Measurements from ENCODE around the gene SEZ6L.

Gene SEZ6L

DNA sequence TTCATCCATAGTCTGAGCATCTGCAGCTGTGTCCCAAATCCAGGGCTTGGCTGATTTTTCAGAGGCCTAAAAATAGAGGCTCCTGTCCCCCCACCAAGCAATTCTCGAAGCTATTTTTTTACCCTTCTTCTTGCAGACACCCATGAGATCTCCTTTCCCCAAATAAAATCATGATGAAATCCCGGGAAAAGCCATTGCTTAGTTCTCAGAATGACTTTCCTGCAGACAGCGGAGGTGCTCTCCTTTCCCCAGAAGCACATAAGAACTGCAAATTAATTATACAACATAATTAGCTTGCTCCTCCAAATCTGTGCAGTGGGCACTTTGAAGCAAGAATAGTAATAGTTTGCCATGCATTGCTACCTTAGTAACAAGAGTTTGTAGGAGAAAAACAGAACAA lies 176.2 kb downstream of the SEZ6L start:
- DNase-seq: no peak

DNA sequence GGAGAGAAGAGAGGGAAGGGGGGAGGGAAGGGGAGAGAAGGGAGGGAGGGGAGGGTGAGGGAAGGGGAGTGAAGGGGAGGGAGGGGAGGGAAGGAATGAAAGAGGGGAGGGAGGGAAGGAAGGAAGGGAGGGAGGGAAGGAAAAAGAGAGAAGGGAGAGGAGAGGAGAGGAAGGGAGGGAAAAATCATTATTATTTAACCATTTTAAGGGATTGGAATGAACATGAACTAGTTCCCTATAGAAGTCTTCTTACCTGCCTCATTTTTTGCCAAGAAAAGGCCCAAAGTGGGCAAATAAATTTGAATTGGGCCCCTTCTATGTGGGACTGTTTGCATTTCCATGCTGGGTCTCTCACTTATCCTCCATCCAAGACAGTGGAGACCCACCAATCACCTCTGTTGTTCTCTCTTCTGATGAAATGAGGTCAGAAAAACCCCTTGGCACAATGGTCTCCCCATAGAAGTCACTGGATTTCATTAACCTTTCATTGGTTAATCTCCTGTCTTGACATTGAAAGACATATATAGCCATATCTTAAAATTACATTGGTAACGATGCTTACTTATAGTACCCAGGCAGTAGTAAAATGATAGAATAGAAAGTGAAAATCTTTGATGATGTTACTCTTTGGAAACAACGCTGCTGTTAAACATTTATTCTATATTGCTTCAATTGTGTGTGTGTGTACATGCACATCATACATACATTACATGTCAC lies 179.7 kb downstream of the SEZ6L start:
- no peak for DNase-seq

DNA sequence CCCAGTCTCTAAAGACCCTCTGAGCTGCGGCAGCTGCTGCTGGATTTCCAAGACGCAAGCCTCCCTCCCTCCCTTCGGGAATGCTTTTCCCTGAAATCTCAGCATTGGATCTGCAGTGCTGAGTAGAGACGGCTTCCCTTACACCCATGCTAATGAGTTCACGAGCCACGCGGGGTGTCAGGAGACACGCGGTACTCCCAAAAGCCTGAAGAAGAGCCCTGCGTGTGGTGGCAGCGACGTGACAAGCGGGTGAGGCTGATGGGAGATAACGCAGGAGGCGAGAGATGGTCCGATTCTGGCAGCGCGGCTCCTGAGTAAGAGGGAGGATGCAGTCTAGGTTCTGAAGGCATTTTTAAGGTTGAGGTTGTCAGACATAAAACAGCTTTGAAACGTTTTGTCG lies 185.4 kb downstream of the SEZ6L start:
- DNase-seq: no peak

DNA sequence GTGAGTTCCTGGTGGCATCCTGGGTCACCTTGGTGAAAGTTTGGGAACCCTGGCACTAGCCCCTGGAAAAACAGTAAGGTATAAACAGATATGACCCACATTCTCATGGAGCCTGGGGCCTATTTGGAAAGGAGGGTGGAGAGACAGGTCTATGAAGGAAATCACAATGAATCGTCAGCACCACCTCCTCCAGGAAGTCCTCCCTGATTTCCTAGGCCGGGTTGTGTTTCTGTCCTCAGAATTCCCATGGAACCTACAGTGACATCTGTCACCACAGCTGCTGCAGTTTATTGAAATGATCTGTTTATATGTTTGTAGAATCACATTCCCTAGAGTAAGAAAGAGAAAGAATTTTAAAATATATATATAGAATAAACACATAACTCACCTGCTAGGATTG lies 188.0 kb downstream of the SEZ6L start:
- no peak for DNase-seq

DNA sequence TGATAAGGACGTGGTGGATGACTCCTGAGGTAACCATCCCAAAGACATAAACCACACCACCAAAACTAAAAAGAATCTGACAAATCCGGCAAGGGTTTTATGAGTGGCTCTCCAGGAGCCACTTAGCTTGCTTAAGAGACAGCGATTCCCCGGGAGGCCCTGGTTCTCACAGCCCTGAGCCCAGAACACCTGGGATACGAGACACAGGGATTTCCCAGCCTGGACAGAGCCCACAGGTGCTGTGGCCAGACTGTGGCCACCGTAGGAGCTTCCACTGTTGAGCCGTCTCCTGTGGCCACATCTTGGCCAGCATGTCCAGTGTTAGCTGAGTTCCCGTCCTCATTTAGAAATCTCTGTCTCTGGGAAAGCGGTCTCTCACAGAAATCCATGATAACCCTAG lies 188.6 kb downstream of the SEZ6L start:
- DNase-seq: no peak

DNA sequence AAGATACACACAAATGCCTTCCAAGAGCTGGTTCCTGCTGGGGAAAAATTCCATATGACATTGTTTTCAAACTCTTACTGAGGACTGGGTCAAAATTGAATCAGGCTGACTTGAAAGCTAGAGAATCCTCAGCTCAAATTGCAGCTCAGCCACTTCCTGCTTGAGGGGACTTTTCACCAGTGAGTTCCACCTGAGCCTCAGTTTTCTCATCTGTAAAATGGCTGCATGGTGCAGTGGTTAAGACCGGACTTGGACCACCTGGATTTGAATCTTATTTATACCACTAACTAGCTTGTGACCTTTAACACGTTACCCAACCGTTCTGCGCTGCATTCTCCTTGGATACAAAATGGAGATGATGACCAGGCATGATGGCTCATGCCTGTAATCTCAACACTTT lies 189.9 kb downstream of the SEZ6L start:
- DNase-seq: no peak

DNA sequence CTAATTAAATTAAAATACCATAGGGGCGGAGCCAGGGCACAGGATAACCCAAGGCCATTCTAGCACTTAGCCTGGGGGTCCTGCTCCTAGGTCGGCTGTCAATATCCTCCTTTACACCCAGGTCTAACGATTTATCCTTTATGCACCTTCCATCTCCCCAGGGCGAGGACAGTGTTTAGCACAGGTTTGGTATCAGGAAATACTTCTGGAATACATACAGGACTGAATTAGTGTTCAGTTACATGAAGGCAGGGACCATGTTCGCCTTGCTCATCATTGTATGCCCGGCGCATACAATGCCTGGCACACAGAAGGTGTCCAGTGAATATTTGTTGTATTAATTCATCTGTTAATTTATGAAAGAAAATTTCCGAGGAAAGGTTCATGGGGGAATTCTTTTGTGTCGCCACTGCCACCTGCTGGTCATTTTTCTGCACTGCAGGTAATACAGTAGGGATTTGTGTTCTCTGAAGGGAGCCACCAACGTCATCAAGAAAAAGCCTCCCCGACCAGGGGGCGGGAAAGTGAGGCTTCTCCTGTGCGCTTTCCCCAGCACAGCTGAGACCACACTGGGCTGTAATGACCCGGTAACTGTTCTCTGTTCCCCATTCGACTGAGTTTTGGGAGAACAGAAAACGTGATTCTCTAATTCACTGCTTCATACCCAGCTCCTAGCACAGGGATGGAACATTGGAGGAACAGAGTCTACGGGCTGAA lies 191.1 kb downstream of the SEZ6L start:
- peak; percentile 51 for DNase-seq

DNA sequence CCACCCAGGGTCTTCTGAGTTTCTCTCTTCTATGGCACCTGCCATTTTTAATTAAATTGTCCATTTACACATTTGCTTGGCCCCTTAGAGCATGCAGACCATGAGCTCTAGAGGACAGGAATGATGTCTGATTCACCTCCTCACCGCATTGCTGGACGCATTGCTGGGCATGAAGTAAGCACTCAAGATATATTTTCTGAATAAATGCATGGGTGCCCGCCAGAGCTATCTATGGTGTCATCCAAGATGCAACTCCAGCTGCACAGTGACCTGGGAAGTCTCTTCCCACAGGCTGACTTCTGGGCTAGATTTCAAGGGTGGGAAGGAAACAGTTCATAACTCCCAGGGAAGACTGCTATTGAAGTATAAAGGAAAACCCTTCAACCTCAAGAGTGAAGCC lies 193.2 kb downstream of the SEZ6L start:
- no peak for DNase-seq

DNA sequence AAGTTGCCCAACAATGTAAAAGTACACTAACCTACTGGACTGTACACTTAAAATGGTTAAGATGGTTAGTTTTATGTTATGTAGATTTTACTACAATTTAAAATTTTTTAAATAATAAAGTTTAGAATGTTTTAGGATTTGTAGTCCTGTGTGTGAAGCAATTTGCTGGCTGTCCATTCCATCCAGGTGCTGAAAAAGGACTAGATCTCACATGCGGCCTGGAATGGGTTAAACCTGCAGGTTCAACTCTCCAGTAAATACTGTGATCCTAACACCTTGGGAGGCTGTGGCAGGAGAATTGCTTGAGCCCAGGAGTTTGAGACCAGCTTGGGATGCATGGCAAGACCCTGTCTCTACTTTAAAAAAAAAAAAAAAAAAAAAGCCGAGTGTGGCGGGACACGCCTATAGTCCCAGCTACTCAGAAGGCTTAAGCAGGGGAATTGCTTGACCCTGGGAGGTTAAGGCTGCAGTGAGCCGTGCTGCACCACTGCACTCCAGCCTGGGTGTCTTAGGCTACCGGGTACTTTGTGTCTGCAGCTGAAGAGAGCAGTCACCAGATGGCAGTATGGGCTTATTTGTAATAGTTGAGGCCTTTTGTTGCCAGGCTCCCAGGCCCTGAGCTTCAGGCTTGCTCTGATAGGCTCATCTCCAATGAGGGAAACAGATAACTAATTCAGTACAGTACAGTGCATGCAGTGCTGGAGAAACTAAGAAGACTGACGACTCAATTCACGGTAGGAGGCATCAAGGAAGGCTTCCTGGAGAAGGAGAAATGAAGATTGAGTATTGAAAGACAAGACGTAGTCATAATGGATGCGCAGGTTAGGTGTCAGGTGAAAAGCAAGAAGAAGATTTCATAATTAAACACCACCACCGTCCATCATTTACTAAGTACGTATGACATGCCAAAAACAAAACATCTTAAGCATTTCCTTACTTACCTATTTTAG lies 195.1 kb downstream of the SEZ6L start:
- DNase-seq: peak; percentile 47

DNA sequence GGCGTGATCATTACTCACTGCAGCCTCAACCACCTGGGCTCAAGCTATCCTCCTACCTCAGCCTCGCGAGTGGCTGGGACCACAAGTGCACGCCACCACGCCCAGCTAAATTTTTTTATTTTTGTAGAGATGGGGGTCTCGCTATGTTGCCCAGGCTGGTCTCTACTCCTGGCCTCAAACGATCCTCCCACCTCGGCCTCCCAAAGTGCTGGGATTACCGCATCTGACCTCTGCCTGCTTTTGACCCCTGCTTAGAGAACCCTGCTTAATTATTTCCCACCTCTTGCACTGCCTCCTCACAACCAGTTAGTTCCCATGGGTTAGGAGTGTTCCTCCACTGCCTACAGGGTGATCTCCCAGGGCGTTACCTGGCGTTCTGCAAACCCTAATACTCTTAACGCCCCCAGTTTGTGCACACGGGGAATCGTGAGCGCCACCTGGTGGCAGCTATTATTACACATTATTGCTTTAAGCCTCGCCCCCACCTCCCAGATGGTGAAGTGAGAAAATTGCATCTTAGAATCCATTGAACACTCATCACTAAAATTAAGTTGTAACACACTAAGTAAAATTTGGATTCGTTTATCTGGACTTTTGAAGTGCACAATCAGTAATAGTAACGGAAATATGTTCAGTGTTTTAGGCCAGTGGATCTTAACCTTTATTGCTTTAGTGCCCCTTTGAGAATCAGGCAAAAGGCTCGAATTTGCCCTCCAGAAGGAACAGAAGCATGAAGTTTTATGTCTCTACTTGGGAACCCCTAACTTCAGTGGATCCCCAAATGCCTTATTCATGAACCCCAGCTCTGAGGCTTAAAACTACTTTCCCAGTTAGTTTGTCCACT lies 198.4 kb downstream of the SEZ6L start:
- peak; percentile 23 for DNase-seq

DNA sequence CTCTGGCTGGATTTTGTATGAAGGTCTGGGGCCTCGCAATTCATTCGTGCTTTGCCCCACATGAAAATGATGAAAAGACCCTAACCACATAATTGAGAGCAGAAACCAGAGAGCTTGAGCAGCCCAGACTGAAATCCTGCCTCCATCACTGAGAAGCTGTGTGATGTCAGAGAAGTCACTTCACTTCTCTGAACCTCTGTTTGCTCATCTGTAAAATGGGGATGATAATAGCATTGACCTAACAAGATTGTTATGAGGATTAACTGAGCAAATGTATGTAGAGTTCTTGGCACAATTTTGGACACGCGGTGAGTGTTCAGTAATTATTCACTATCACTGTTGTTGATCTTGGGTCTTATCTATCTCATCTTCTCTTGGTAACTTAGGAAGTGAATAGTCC lies 203.6 kb downstream of the SEZ6L start:
- DNase-seq: no peak

DNA sequence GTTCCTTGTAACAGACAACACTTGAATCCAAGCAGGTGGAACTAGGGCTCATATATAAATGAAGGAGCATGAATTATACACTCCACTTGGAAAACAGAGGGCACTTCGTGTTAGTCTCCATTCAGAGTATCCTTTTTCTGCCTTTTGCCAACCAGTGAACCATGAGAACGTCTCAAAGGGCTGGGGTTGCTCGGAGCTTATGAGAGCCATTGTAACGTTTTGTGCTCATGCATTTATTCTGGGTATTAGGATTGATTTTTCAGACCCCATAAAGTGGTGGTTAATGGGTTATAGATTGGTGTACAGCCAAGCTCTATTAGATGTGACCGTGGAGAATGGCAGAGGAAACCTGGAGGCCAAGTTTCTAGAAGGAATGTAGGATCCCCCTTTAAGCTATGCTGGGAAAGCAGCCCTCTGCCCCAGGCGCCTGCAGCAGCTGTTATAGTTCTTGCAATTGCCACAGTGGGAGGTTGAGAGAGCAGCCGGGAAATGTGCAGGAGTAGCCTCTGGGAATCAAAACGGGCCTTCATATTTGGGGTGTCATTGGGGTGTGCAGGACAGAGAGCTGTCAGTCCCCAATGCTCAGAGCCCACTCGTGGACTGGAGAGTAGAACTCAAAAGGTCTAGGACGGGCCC lies 205.2 kb downstream of the SEZ6L start:
- DNase-seq: no peak

DNA sequence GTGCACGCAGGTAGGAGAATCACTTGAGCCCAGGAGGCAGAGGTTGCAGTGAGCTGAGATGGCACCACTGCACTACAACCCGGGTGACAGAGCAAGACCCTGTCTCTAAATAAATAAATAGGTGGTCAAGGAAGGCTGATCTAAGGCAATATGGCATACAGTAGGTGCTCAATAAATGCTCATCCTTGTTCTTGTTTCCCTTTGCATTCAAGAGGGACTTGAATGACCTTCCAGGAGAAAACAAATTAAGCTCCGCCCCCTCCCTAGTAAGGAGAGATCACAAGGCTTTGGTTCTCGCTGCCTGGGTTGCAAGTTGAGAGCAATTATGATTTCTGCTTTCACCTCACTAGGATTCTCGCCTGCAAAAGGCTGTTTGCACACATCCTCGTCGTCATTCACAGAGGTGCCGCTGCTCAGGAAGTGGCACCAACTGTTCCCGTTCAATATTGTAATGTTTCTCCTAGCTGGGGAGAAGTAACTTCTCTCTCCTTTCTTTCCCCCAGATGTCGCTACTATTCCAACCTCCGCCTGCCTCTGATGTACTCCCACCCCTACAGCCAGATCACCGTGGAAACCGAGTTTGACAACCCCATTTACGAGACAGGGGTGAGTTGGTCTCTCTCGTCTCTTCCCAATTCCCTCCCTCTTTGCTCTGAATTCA lies 208.0 kb downstream of the SEZ6L start:
- no peak for DNase-seq

DNA sequence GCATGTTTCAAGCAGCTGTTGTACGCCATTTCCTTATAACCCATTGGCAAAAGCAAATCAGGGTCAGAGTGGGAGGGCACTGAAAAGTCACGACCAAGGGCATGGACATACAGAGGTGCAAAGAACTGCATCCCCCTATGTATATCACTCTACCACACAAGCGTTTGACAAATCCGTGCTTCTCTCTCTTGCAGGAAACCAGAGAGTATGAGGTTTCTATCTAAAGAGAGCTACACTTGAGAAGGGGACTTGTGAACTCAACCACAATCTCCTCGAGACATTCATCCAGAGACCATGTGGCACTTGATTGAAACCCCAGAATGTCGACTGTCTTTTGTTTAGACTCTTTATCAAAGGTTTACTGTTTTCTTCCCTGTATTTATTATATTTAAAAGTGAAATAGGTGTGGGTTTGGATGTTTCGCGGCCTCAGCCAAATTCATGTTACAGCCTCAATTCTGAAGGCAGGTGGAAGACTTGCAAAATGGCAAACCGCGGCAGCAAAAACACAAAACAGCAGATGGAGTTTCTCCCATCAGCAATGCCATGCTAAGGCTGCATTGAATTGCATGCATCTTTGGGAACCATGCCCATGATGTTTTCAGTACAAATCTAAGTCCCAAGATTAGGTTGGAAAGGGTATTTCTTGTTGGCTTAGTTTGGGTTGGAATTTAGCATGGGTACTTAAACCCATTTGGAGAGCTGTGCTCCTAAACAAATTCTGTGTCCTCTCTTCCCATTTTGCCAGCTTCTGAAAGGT lies 211.0 kb downstream of the SEZ6L start:
- no peak for DNase-seq

DNA sequence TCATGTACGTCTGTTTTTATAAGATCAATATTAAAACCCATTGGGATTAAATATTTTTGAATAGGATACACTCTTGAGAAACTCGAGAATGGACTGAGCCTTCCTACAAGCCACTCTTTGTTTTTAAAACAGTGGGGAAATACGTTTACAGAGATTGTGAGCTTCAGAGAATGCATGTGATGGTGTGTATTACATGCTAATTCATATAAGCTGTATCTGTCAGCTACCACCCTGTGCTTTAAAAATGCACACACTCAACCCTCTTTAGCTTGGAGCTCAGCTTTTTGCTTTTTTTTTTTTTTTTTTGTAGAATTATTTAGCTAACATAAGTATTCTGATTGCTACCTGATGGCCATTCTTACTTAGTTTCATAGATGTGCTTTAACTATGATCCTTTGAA lies 213.5 kb downstream of the SEZ6L start:
- no peak for DNase-seq

DNA sequence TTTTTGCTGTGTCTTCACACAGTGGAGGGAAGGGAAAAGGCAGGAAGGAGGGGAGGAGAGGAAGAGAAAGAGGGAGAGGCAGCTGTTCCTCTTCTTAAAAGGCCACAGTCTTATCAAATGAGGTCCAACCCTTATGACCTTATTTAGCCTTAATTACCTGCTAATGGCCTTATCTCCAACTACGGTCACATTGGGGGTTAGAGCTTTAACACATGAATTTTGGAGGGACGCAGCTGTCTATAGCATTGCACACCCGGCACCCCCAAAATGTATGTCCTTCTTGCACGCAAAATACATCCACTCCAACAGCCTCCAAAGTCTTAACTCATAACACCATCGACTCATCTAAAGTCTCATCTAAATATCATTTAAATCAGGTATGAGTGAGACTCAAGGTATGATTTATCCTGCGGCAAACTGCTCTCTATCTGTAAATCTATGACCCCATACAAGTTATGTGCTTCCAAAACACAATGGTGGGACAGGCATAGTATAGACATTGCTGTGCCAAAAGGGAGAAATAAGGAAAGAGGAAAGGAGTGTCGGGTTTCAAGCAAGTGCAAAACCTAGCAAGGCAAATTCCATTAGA lies 214.8 kb downstream of the SEZ6L start:
- no peak for DNase-seq

DNA sequence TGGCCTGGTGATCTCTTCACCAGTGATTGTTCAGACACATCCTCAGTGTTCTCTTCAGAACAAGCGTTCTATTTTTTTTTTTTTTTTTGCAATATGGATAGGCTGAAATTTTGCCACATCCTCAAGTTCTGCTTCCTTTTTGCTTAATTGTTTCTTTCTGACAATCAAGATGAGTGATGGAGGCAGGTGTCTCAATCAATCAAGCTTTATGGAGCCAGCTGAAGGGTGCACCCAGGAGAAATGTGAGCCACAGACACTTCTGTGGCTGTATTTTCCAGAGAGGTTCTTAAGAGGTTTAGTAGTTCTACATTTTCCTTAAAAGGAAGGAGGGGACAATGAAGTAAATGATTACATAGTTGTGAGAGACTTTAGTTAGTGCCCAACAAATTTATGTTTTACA lies 215.9 kb downstream of the SEZ6L start:
- DNase-seq: no peak

DNA sequence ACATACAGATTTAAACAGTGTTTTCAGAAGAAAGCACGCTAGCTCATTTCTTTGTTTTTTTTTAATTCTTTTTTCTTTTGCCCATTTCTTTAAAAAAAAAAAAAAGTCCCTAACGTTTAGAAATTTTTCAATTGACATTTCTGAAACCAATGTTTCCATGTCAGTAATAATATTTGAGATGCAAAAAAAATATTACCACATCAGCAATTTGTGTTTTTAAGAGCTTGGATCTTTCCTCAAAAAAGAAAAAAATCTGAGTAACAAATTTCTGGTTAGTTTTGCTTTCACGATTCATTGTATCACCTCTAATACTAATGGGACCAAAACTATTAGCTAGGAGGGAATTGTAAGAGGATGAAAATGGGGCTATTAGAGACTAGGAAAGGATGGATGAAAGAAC lies 219.9 kb downstream of the SEZ6L start:
- DNase-seq: no peak

DNA sequence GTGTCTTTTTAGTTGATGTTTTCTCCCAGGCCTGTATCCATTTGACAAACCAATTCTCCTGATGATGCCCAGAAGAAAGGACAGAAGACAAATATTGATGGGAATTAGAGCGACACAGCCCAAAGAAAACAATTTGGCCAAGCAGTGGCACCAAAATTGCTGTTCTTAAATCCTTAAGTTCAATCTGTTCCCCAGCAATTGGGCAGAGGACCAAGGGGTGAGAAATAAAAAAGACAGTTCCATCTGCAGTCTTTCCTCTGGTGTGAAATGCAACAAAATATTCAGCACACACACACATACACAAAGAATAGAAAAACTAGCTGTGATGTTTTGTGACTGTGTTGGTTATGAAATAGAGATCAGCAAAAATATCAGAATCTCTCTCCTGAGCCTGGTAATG lies 221.8 kb downstream of the SEZ6L start:
- no peak for DNase-seq

DNA sequence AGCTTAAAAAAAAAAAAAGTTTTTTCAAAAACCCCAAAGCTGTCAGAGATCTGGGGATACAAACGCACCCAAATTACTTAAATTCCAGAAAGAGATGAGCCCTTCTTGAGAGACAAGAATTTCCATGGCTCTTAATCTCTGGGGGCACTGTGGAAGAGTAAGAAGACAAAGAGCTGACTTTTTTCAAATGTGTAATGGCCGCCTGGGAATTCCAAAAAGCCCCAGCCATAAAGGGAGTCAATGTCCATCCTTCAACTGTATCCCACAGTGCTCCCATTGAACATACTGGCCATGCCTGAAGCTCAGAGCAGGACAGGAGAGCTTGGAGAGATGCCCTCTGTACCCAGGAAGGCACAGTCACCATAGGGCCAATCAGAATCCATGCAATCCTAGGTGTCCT lies 222.4 kb downstream of the SEZ6L start:
- DNase-seq: no peak

Data from CD4-positive, alpha-beta T cell treated with Interferon gamma for 1 hour (primary cell).